GM12878 (cell line): ENCODE measurements around the gene SLC20A1. TPM values are rescaled to one million over a fixed set of nuclear protein-coding genes. Genes with fewer than 3 reads are reported as not detected.
A peak's percentile ranks its signal among the peaks of the same experiment; 100 is the strongest.

Experiments
- BCL3 ChIP-seq: IDR thresholded peaks from 2 replicates; pipeline ENCODE4 v1.6.1; 2011; ENCODE audit warnings: borderline replicate concordance, low read depth, mild to moderate bottlenecking, moderate library complexity, low read length; ENCODE audit not compliant: insufficient read depth, poor library complexity, severe bottlenecking
- CUX1 ChIP-seq: IDR thresholded peaks from 2 replicates; pipeline ENCODE4 v1.6.1; 2012; ENCODE audit warnings: improper control_type of control experiment, low read depth, low read length; ENCODE audit not compliant: insufficient replicate concordance
- E2F4 ChIP-seq: IDR thresholded peaks from 2 replicates; pipeline ENCODE4 v1.6.1; 2012; ENCODE audit warnings: low read depth, low read length, improper control_type of control experiment
- FOXK2 ChIP-seq: fragments of 450-650 bp; IDR thresholded peaks from 2 replicates; pipeline ENCODE4 v1.6.1; 2017; ENCODE audit warnings: mild to moderate bottlenecking, moderate library complexity
- HDGF ChIP-seq: fragments of 450-650 bp; IDR thresholded peaks from 2 replicates; pipeline ENCODE4 v1.6.1; 2016; ENCODE audit warnings: antibody characterized with exemption
- IKZF2 ChIP-seq, 2 experiments: fragments of 450-650 bp; IDR thresholded peaks; 2 replicates each; pipeline ENCODE4 v1.6.1; 2017; ENCODE audit warnings: mild to moderate bottlenecking in 2 of 2, moderate library complexity in 2 of 2
- NFYB ChIP-seq: IDR thresholded peaks from 2 replicates; pipeline ENCODE4 v1.6.1; 2011; ENCODE audit warnings: low read depth, mild to moderate bottlenecking, low read length, improper control_type of control experiment, moderate library complexity; ENCODE audit not compliant: insufficient read depth
- RAD21 ChIP-seq: IDR thresholded peaks from 2 replicates; pipeline ENCODE4 v1.6.1; 2011; ENCODE audit warnings: mild to moderate bottlenecking, low read depth, low read length, moderate library complexity; ENCODE audit not compliant: insufficient read depth
- RBBP5 ChIP-seq: fragments of 200-600 bp; sonication (generic); conservative IDR thresholded peaks from 2 replicates; pipeline ENCODE4 v1.6.1; 2016
- RFX5 ChIP-seq: IDR thresholded peaks from 2 replicates; pipeline ENCODE4 v1.6.1; 2011; ENCODE audit warnings: low read depth, low read length, improper control_type of control experiment
- SIN3A ChIP-seq: IDR thresholded peaks from 2 replicates; pipeline ENCODE4 v1.6.1; 2012; ENCODE audit warnings: low read depth, low read length, improper control_type of control experiment
- SKIL ChIP-seq: fragments of 450-650 bp; IDR thresholded peaks from 2 replicates; pipeline ENCODE4 v1.6.1; 2017; ENCODE audit warnings: mild to moderate bottlenecking, low read depth, inconsistent platforms; ENCODE audit not compliant: poor library complexity, severe bottlenecking
- SREBF1 ChIP-seq: IDR thresholded peaks from 2 replicates; pipeline ENCODE4 v1.6.1; 2012; ENCODE audit warnings: mild to moderate bottlenecking, low read length
- TARDBP ChIP-seq: IDR thresholded peaks from 2 replicates; pipeline ENCODE4 v1.6.1; 2016; ENCODE audit warnings: borderline replicate concordance
- TBL1XR1 ChIP-seq: IDR thresholded peaks from 2 replicates; pipeline ENCODE4 v1.6.1; 2012; ENCODE audit warnings: low read depth, low read length, improper control_type of control experiment
- YY1 ChIP-seq: IDR thresholded peaks from 2 replicates; pipeline ENCODE4 v1.6.1; 2011; ENCODE audit warnings: low read depth, mild to moderate bottlenecking, low read length
- ZBED1 ChIP-seq: IDR thresholded peaks from 2 replicates; pipeline ENCODE4 v1.6.1; 2016; ENCODE audit warnings: borderline replicate concordance
- polyA plus RNA-seq, 11 experiments: library from polyadenylated mRNA; depleted of rRNA in 4 of 11; unstranded in 6 of 11; stranded (reverse) in 5 of 11; fragments of >200 nt; fragmentation: Nextera tagmentation in 4 of 11; fragmentation: Illumina TruSeq in 1 of 11; extraction: Ambion mirVana in 4 of 11; extraction: Trizol in 1 of 11; gene quantifications; 1 replicate in 1 of 11; 2 replicates in 10 of 11; pipeline versions ENCODE4 v1.2.1 to v1.2.3, GENCODE V29; 2011 to 2016; ENCODE audit warnings: inconsistent platforms in 2 of 11, missing spikeins in 2 of 11, low read depth in 1 of 11
- total RNA-seq, 4 experiments: library from RNA; depleted of rRNA in 3 of 4; stranded (reverse); fragments of >200 nt in 3 of 4; fragmentation: Illumina TruSeq in 1 of 4; extraction: Trizol in 1 of 4; gene quantifications; 2 replicates each; pipeline versions ENCODE4 v1.2.1 to v1.2.3, GENCODE V29; 2013 to 2021

Gene SLC20A1
- total and polyA plus RNA-seq, 10 of the 15 experiments (the other 5 are each of a cell fraction or from before 2014, with no cell fraction given): 21.2 to 59.1 (median 43.2) TPM

- TF ChIP-seq YY1 (peak; percentile 98), RAD21 (peak; percentile 54), NFYB (peak; percentile 66; the same call in 1 of the 2 replicates), CUX1 (no peak), TARDBP (0 out of 2 replicates have a peak, but pooled peaks have one; percentile 62), BCL3 (peak; percentile 93), IKZF2 (IDR thresholded peaks at IDR 0.05) (peak; percentile 52 to 68; a peak in 3 of 4 replicates), SIN3A (peak; percentile 20; the same call in 1 of the 2 replicates), FOXK2 (no peak), RBBP5 (no peak), E2F4 (no peak), HDGF (no peak), TBL1XR1 (peak; percentile 48; the same call in 1 of the 2 replicates), ZBED1 (no peak), SKIL (peak; percentile 24), SREBF1 (no peak), RFX5 (peak; percentile 37; the same call in 1 of the 2 replicates)
Observed at GRCh38 chr2:112645310-112646101, at the start of gene SLC20A1 (continued).
